HEK293 (cell line): ENCODE measurements around the gene CCNY.

ENCODE experiments used
- CTCF ChIA-PET: fragments of 350-600 bp; formaldehyde crosslinking; extraction: SDS; loops from one replicate; lab custom pipeline; 2021; ENCODE audit warnings: antibody characterized with exemption; lab: Yijun Ruan, JAX
- POLR2A ChIA-PET: fragments of 300-600 bp; formaldehyde crosslinking; extraction: SDS; loops from one replicate; lab custom pipeline; 2020; ENCODE audit warnings: antibody characterized with exemption, inconsistent platforms; lab: Yijun Ruan, JAX
- H3K27ac ChIP-seq: fragments of 200-500 bp; sonication (Bioruptor generic); 2 replicates; pipeline ENCODE4 v1.5.1; 2014; ENCODE audit warnings: low read depth, low read length, control low read depth, inconsistent platforms; ENCODE audit errors: extremely low read depth
- H3K36me3 ChIP-seq, 2 experiments: fragments of 200-500 bp in 1 of 2; sonication (Bioruptor generic) in 1 of 2; 1 replicate in 1 of 2; 2 replicates in 1 of 2; pipeline ENCODE4 v1.5.1; 2014 to 2017; ENCODE audit warnings: inconsistent platforms in 2 of 2, low read length in 2 of 2; ENCODE audit not compliant: control insufficient read depth in 2 of 2, insufficient read depth in 1 of 2
- H3K4me1 ChIP-seq: fragments of 200-500 bp; sonication (Bioruptor generic); 2 replicates; pipeline ENCODE4 v1.5.1; 2014; ENCODE audit warnings: mild to moderate bottlenecking, low read length, inconsistent platforms; ENCODE audit not compliant: control insufficient read depth, insufficient read depth
- H3K4me3 ChIP-seq: 2 replicates; pipeline ENCODE4 v1.5.1; 2011; ENCODE audit warnings: low read depth, mild to moderate bottlenecking, control low read depth, low read length, moderate library complexity
- H3K9me3 ChIP-seq: fragments of 200-500 bp; sonication (Bioruptor generic); 2 replicates; pipeline ENCODE4 v1.5.1; 2014; ENCODE audit warnings: low read depth, low read length, inconsistent platforms; ENCODE audit not compliant: control insufficient read depth, insufficient read depth
- REST ChIP-seq: fragments of 450-650 bp; formaldehyde crosslinking; IDR thresholded peaks from 2 replicates; pipeline ENCODE4 v1.5.1; 2016; ENCODE audit warnings: missing biosample characterization, missing genetic modification characterization
- ZBTB21 ChIP-seq: fragments of 450-650 bp; formaldehyde crosslinking; IDR thresholded peaks from 2 replicates; pipeline ENCODE4 v1.5.1; 2017; ENCODE audit warnings: missing biosample characterization, missing genetic modification characterization
- ZIC2 ChIP-seq: fragments of 450-650 bp; formaldehyde crosslinking; IDR thresholded peaks from 2 replicates; pipeline ENCODE4 v1.5.1; 2016; ENCODE audit warnings: missing biosample characterization, missing genetic modification characterization
- ZNF133 ChIP-seq: fragments of 450-650 bp; formaldehyde crosslinking; IDR thresholded peaks from 2 replicates; pipeline ENCODE4 v1.5.1; 2016; ENCODE audit warnings: missing biosample characterization, missing genetic modification characterization
- ZNF157 ChIP-seq: fragments of 450-650 bp; formaldehyde crosslinking; IDR thresholded peaks from 2 replicates; pipeline ENCODE4 v1.5.1; 2016; ENCODE audit warnings: missing biosample characterization, missing genetic modification characterization
- ZNF174 ChIP-seq: fragments of 450-650 bp; formaldehyde crosslinking; IDR thresholded peaks from 2 replicates; pipeline ENCODE4 v1.5.0; 2017; ENCODE audit warnings: missing biosample characterization, mild to moderate bottlenecking, missing genetic modification characterization
- ZNF223 ChIP-seq: fragments of 450-650 bp; formaldehyde crosslinking; IDR thresholded peaks from 2 replicates; pipeline ENCODE4 v1.5.1; 2016; ENCODE audit warnings: missing biosample characterization, missing genetic modification characterization
- ZNF513 ChIP-seq: fragments of 450-650 bp; IDR thresholded peaks from 2 replicates; pipeline ENCODE4 v1.5.1; 2018; ENCODE audit warnings: missing biosample characterization, missing genetic modification characterization
- ZNF621 ChIP-seq: fragments of 450-650 bp; formaldehyde crosslinking; IDR thresholded peaks from 2 replicates; pipeline ENCODE4 v1.5.1; 2017; ENCODE audit warnings: missing biosample characterization, missing genetic modification characterization
- TF ChIP-seq, protein P1 (sequence below): fragments of 450-650 bp; formaldehyde crosslinking; IDR thresholded peaks from 2 replicates; pipeline ENCODE4 v1.5.0; 2017; ENCODE audit warnings: missing biosample characterization, missing genetic modification characterization, borderline replicate concordance
- TF ChIP-seq, protein P2 (sequence below): fragments of 450-650 bp; formaldehyde crosslinking; IDR thresholded peaks from 2 replicates; pipeline ENCODE4 v1.5.1; 2016; ENCODE audit warnings: missing biosample characterization, missing genetic modification characterization
- TF ChIP-seq, protein P3 (sequence below): fragments of 450-650 bp; formaldehyde crosslinking; IDR thresholded peaks from 2 replicates; pipeline ENCODE4 v1.5.1; 2017; ENCODE audit warnings: missing biosample characterization, missing genetic modification characterization
- TF ChIP-seq, protein P4 (sequence below): fragments of 450-650 bp; formaldehyde crosslinking; conservative IDR thresholded peaks from 2 replicates; pipeline ENCODE4 v1.5.1; 2016; ENCODE audit warnings: low read depth, missing biosample characterization, missing genetic modification characterization

Gene CCNY

GRCh38 chr10:35359873-35360272, 23.6 kb downstream of the CCNY start:
- Histone ChIP-seq H3K4me1 (no peaks in the 10 kb centered on the region; the same call in 1 of the 2 replicates), H3K27ac (no peak overlapping the region), H3K9me3 (no peaks in the 10 kb centered on the region), H3K36me3 (no peaks in the 10 kb centered on the region), H3K4me3 (no peak overlapping the region)
- CTCF ChIA-PET: no interaction called here
- POLR2A ChIA-PET: interaction anchor here (0.7 kb wide), 1 partner anchor 23 kb away, joined by 3 read pairs; no protein-coding TSS in a partner anchor
- no peak for TF ChIP-seq ZIC2 (tag by site-specific recombination)
- TF ChIP-seq ZNF621: no peak
- no peak for TF ChIP-seq ZNF157 (tag by site-specific recombination)
- TF ChIP-seq, protein P1, sequence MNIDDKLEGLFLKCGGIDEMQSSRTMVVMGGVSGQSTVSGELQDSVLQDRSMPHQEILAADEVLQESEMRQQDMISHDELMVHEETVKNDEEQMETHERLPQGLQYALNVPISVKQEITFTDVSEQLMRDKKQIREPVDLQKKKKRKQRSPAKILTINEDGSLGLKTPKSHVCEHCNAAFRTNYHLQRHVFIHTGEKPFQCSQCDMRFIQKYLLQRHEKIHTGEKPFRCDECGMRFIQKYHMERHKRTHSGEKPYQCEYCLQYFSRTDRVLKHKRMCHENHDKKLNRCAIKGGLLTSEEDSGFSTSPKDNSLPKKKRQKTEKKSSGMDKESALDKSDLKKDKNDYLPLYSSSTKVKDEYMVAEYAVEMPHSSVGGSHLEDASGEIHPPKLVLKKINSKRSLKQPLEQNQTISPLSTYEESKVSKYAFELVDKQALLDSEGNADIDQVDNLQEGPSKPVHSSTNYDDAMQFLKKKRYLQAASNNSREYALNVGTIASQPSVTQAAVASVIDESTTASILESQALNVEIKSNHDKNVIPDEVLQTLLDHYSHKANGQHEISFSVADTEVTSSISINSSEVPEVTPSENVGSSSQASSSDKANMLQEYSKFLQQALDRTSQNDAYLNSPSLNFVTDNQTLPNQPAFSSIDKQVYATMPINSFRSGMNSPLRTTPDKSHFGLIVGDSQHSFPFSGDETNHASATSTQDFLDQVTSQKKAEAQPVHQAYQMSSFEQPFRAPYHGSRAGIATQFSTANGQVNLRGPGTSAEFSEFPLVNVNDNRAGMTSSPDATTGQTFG (tag by site-specific recombination): no peak
- TF ChIP-seq, protein P2, sequence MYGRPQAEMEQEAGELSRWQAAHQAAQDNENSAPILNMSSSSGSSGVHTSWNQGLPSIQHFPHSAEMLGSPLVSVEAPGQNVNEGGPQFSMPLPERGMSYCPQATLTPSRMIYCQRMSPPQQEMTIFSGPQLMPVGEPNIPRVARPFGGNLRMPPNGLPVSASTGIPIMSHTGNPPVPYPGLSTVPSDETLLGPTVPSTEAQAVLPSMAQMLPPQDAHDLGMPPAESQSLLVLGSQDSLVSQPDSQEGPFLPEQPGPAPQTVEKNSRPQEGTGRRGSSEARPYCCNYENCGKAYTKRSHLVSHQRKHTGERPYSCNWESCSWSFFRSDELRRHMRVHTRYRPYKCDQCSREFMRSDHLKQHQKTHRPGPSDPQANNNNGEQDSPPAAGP (tag by site-specific recombination): no peak
- TF ChIP-seq ZBTB21: no peak
- no peak for TF ChIP-seq ZNF223 (tag by site-specific recombination)
- TF ChIP-seq ZNF513 (tag by site-specific recombination): no peak

DNA sequence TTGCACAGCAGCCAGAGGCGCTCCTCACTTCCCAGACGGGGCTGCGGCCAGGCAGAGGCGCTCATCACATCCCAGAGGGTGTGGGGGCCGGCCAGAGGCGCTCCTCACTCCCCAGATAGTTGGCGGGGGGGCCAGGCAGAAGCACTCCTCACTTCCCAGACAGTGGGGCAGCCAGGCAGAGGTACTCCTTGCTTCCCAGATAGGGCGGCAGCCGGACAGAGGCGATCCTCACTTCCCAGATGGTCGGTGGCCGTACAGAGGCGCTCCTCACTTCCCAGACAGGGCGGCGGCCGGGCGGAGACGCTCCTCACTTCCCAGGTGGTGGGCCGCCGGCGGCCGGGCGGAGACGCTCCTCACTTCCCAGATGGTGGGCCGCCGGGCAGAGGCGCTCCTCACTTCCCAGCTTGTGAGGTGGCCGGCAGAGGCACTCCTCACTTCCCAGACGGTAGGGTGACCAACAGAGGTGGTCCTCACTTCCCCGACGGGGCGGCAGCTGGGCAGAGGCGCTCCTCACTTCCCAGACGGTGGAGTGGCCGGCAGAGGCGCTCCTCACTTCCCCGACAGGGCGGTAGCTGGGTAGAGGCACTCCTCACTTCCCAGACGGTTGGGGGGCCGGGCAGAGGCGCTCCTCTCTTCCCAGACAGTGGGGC, 26.5 kb downstream of the CCNY start:
- ChIA-PET POLR2A (no interaction called here), CTCF (no interaction called here)
- no peak overlapping the region for H3K4me3 ChIP-seq
- no peaks in the 10 kb centered on the region for H3K9me3 ChIP-seq
- H3K27ac ChIP-seq: no peak overlapping the region
- no peaks in the 10 kb centered on the region for H3K36me3 ChIP-seq
- TF ChIP-seq ZNF174 (no peak), ZNF133 (tag by site-specific recombination) (no peak), REST (tag by site-specific recombination) (no peak)
- TF ChIP-seq, protein P3, sequence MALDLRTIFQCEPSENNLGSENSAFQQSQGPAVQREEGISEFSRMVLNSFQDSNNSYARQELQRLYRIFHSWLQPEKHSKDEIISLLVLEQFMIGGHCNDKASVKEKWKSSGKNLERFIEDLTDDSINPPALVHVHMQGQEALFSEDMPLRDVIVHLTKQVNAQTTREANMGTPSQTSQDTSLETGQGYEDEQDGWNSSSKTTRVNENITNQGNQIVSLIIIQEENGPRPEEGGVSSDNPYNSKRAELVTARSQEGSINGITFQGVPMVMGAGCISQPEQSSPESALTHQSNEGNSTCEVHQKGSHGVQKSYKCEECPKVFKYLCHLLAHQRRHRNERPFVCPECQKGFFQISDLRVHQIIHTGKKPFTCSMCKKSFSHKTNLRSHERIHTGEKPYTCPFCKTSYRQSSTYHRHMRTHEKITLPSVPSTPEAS (tag by site-specific recombination): no peak
- TF ChIP-seq, protein P4, sequence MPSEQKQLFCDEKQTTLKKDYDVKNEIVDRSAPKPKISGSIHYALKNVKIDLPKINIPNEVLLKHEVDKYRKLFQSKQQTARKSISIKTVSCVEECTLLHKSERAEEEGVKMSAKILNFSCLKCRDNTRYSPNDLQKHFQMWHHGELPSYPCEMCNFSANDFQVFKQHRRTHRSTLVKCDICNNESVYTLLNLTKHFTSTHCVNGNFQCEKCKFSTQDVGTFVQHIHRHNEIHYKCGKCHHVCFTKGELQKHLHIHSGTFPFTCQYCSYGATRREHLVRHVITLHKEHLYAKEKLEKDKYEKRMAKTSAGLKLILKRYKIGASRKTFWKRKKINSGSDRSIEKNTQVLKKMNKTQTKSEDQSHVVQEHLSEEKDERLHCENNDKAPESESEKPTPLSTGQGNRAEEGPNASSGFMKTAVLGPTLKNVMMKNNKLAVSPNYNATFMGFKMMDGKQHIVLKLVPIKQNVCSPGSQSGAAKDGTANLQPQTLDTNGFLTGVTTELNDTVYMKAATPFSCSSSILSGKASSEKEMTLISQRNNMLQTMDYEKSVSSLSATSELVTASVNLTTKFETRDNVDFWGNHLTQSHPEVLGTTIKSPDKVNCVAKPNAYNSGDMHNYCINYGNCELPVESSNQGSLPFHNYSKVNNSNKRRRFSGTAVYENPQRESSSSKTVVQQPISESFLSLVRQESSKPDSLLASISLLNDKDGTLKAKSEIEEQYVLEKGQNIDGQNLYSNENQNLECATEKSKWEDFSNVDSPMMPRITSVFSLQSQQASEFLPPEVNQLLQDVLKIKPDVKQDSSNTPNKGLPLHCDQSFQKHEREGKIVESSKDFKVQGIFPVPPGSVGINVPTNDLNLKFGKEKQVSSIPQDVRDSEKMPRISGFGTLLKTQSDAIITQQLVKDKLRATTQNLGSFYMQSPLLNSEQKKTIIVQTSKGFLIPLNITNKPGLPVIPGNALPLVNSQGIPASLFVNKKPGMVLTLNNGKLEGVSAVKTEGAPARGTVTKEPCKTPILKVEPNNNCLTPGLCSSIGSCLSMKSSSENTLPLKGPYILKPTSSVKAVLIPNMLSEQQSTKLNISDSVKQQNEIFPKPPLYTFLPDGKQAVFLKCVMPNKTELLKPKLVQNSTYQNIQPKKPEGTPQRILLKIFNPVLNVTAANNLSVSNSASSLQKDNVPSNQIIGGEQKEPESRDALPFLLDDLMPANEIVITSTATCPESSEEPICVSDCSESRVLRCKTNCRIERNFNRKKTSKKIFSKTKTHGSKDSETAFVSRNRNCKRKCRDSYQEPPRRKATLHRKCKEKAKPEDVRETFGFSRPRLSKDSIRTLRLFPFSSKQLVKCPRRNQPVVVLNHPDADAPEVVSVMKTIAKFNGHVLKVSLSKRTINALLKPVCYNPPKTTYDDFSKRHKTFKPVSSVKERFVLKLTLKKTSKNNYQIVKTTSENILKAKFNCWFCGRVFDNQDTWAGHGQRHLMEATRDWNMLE (tag by site-specific recombination): no peak
- H3K4me1 ChIP-seq: no peaks in the 10 kb centered on the region
